Endometrial microvascular endothelial cells (primary cell): ENCODE data around the gene RPS19. TPM values are rescaled to one million over a fixed set of nuclear protein-coding genes. Genes with fewer than 3 reads are reported as not detected.
"Not testable (repeated sequence)": the region's sequence is repeated elsewhere in the genome, so short reads cannot be mapped to it uniquely, and the experiment has no call there.

Experiments used
- in situ Hi-C: cut with HindIII; loops from 2 replicates; pipeline ENCODE4 v1.10.0; 2017; ENCODE audit warnings: low sequenced_read_pairs, low pct_unique_long_range_greater_than_20kb; ENCODE audit errors: inconsistent ontology term
- total RNA-seq: library from RNA; depleted of rRNA; stranded (reverse); fragments of >200 nt; gene quantifications from one replicate; pipeline ENCODE4 v1.2.3, GENCODE V29; 2015; ENCODE audit errors: inconsistent ontology term

RPS19 gene
- total RNA-seq, 1 donor from 2014 or later: 1,714 TPM

DNA sequence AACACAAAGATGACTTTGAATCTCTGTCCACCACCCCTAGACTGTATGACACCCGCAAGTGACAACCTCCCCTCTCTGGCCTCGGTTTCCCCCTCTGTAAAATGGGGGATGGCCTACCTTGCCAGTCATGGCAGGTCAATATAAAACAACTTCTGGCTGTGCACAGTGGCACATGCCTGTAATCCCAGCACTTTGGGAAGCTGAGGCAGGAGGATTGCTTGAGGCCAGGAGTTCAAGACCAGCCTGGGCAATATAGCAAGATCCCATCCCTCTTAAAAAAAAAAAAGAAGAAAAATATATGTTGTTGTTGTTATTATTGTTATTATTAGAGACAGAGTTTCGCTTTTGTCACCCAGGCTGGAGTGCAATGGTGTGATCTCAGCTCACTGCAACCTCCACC is 15.9 kb downstream of the RPS19 start:
- in situ Hi-C loops: not testable (repeated sequence)

DNA sequence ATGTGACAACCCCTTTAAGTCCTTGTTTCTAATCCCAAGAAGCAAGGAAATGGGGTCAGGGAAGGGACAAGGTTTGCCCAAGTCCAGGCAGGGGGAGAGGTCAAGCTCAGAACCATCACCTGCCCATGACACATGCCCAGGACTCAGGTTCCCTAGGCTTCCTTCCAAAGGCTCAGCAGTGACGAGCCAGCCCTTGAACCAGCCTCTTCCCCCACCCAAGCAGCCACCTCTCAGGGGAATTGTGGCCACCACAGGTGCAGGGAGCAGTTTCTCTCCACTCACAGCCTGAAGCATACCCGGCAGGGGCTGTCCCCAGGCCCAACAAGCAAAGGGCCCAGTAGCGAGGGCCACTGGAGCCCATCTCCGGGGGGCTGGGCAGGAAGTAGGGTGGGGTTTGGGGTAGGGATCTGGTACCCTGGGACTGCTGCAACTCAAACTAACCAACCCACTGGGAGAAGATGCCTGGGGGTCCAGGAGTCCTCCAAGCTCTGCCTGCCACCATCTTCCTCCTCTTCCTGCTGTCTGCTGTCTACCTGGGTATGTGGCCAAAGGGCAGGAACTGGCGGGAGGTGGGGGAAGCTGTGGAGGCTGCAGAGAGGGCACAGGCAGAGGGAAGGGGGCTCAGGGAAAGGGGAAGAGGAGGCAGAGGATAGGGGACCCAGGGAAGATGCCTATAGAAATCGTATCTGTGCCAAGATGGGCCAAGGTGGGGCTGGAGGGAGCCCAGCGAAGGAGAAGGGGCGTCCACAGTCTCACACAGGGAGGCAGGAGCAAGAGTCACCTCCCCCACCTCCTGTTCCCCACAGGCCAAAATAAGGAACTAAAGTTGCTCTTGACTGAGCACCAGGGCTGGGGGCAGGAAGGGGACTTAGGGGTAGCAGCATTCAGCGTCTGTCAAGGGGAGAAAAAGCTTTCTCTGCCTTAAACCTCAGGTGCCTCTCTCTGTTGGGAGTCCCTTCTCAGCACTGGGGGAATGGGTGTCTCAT is 17.1 kb downstream of the RPS19 start, which contains the start of gene CD79A:
TSS of gene CD79A (plus strand) at position 433 of the 986 bp plus-strand sequence. CDS start at position 459, 26 bp downstream.
- in situ Hi-C loops: no loop called here

DNA sequence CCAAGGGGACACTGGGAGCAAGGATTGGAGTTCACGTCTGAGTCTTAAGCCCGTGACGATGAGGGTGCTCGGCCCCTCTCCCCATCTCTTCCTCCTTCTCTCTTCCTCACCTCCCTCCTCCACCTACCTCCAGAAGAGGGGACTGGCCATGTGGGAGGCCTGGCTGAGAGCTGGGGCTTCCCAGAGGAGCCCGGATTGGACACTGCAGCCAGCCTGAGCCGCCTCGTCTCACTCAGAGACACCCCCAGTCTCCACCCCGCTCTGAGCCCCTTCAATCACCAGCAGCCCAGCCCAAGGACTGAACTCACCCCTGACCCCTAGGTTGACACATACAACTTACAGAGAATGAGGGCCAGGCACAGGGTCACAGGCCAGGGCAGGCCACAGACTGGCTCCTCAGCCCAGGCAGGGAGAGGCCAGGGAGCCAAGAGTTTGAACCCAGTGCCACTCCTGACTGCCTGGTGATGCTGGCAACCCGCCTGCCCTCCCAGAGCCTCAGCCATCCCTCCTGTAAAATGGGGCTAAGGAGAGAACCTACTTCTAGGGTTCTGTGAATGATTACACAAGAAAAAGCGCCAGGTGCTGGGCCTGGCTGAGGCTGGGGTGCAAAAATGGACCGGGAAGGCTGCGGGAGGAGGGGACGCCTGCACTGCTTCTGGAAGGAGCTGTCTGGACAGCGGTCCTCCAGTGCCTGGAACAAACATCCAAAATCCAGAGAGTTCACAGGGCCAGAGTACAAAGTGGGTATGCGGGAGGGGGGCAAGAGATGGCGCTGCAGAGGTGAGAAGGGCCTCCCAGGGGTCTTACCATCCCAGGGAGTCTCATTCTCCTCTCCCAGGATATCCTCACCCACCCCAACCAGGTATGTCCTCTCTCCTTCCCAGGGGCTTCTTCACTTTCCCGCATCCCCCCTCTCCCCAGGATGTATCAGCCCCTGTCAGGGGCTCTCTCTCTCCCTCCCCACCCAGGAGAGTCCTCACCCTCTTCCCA is 18.2 kb downstream of the RPS19 start:
- in situ Hi-C loops: no loop called here

DNA sequence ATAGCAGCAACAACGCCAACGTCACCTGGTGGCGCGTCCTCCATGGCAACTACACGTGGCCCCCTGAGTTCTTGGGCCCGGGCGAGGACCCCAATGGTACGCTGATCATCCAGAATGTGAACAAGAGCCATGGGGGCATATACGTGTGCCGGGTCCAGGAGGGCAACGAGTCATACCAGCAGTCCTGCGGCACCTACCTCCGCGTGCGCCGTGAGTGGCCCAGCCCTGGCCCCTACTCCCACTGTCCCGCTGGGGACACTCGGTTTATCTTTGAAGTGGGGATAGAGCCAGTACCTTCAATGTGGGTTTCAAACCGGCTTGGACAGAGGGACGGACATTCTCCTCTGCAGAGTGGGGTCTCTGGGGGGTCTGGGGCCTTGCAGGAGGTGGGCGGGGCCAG is 19.0 kb downstream of the RPS19 start:
- in situ Hi-C loops: no loop called here

DNA sequence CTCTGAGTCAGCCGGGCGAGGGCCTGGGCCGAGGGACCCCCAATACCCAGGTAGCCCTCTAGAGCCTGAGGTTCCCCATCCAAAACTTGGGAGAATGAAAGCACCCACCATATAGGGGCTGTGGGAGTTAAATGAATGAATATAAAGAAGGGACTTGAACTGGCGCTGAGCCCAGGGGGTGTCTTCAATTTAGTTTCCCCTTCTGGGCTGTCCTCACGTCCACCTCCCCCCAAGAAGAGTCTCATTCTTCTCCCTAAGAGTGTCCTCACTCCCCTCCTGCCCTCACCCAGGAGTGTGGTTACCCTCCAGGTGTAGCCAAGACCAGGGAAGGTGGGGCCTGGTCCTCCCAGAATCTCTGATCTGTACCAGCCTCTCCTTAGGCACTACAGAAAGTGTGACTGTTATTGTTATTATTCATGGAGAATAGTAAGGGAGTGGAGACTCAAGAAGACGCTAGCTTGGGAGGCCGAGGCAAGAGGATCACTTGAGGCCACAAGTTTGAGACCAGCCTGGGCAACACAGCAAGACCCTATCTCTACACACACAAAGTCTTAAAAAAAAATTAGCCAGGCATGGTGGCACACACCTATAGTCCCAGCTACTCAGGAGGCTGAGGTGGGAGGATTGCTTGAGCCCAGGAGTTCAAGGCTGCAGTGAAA is 19.7 kb downstream of the RPS19 start:
- in situ Hi-C loops: no loop called here

DNA sequence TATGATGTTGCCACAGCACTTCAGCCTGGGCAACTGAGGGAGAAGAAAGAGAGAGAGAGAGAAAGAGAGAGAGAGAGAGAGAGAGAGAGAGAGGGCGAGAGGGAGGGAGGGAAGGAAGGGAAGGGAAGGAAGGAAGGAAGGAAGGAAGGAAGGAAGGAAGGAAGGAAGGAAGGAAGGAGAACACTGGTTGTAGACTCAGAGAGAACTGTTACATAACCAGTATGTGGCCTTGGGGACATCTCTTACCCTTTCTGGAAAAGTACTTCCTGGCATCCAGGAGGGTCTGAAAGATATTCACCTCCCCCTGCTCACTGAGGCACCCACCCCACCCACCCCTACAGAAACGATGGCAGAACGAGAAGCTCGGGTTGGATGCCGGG is 20.3 kb downstream of the RPS19 start:
- in situ Hi-C loops: no loop called here

DNA sequence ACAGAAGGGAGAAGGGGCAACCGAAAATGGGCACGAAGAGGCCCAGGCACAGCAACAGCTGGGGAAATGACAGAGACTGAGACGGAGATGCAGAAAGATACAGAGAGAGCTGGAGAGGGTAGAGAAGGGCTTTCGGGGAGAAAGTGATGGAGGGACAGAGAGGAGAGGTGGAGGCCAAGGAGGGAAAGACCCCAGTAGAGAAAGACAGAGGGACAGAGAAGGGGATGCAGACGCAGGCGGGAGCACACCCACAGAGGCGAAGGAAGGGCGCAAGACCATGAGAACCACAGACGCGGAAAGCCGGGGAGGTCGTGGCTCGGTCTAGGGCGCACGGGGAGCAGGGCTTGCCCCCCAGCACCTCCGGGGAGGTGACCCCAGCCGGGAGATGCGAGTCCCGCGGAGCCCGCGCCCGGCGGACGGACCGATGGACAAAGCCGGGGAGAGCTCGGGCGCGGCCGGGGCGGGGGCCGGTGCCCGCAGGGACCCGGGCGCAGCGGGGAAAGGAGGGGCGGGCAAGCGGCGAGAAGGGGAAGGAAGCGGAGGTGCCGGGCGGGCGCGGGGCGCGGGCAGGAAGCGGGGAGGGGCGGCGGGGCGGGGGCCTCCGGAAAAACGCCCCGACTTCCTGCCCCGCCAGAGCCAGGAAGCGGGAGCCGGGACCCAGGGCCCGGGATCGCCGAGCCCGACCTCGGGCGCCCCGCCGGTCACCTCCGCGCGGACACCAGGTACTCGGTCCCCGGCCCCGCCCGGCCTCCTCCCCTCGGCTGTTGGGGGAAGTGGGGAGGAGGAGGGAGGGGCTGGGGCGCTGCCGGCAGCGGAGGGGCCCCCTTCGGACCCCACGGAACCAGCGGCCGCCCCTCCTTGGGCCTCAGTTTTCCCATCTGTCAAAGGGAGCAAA is 22.8 kb downstream of the RPS19 start, which contains the start of gene ARHGEF1:
TSS of gene ARHGEF1 (plus strand) at position 617 of the 895 bp plus-strand sequence. CDS start 4,899 bp downstream, outside the sequence.
- in situ Hi-C loops: no loop called here

DNA sequence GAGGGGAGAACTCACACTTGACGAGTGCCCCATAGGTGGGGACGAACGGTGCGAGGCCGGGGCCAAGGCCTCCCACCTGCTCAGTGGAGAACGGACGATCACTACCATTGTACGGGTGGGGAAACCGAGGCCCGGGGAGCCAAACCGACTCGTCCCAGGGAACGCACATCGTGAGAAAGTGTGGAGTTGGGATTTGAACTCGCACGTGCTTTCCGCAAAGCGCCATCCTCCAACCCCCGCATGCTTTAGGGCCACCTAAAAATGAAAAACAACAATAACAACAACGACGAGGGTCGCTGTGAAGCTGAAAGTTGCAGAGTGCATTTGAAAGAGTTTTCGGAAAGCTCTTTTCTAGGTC is 23.4 kb downstream of the RPS19 start:
- in situ Hi-C loops: no loop called here

DNA sequence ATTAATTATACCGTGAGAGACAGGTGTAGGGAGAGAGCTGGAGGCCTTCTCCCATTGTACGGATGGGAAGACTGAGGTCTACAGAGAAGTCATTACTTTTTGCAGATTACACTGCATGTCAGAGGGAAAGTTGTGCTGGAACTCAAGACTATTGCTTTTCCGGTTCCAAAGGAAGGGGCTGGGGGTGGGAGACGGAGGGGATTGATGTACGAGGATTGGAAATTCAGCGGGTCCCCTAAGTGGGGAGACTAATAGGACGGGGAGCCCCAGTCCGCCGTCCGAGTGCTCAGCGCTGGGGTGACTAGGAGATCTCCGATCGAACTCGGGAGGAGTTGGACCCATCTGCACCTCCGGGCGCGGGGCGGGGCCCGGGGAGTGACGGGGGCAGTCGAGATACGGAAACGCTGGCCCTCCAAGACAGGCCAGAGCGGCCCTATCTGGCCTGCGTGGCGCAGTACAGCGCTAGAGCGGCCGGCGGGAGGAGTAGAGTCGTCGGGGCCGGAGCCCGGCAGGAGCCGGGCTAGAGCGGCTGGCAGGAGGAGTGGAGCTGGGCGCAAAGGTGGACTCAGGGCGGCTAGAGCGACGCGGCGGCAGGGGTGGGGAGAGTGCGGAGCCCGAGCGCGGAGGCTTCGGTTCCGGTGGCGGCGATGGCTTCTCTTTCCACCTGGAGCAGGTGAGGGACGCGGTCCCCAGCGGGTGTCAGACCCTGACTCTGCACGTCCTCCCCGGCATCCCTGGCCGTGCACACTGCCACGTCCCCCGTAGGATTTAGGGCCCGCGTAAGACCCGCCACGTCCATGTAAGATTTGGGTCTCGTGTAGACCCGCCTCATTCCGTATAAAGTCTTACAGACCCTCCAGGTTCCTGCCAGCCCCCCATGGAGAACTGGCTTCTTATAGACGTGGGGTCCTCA is 24.0 kb downstream of the RPS19 start:
- in situ Hi-C loops: no loop called here

DNA sequence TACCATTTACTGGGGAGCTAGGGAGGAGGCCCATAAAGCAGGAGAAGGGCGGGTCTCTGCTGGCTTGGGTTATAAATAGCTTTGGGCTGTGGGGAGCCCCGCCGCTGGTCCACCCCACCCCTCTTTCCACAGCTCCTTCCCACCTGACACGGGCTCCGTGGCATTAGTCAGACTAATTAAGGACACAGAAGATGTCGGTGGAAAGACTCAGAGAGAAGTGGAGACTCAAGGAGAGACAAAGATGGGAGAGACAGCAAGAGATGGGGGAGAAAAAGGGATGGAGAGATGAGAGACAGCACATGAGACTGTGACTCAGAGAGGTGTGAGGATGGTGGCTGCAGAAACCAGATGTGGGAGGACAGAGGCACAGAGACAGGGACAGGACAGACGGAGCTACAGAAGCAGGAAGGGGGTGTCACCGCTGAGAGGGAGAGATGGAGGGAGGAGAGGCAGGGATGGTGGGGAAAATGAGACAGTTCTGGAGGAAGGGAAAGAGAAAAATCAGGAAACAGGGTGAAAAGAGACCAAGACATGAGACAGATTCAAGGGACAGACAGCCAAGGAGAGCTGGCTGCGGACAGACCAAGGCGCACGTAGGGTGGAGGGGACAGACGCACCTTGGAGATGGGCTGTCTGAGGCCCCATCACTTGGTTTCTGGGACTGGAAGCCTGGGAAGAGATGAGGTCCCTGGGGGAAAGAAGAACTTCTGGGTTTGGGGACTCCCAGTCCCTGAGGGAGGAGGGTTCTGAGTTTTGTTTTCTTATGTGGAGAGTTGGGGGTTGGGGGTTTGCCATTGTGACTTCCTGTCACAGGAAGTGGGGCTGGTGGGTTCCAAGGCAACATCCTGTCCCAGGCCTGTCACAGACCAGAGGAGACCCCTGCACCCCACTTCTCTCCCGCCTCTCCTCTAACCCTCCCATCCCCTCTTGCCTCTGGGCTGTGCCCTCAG is 27.0 kb downstream of the RPS19 start:
- in situ Hi-C loops: no loop called here

DNA sequence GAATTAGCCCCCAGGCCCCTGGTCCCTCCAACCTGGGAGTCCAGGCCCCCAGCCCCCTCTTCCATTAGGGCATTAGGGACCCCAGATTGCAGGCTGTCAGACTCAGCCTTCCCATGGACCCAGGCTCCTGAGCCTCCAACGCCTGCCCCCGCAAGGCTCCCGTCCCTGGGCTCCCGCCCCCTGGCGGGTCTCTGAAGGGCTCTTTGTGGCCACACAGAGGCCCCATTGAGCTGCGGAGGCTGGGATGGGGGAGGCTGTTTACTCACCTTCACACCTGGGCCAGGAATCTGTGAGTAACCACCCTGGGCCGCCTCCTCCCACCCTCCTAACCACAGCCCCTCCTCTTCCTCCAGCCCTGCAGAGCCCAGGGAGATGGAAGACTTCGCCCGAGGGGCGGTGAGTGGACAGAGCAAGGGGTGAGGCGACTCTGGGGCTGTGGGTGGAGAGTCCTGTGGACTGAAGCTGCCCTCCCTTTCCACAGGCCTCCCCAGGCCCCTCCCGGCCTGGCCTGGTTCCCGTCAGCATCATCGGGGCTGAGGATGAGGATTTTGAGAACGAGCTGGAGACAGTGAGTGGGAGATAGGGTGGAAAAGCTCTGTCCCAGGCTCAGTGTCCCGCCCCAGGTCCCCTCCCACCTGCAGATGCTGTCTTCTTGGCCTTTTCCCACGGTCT is 27.8 kb downstream of the RPS19 start:
- in situ Hi-C loops: no loop called here

DNA sequence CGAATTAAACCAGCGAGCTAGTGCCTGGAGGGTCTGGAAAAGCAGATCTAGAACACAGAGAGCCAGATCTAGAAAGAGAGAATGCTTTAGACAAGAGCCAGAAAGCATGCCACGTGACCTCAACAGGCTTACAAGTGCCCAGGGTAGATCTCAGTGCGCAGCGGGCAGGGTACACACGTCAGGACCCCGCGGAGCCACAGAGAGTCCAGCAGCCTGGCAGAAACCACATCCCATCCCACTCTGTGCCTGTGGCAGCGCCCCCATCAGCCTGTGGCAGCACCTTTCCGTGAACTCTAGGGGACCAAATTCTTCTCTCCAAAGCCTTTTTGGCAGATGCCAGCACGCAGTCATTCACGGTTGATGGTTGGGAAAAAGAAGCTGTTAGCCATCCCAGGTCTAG is 28.9 kb downstream of the RPS19 start:
- in situ Hi-C loops: no loop called here

DNA sequence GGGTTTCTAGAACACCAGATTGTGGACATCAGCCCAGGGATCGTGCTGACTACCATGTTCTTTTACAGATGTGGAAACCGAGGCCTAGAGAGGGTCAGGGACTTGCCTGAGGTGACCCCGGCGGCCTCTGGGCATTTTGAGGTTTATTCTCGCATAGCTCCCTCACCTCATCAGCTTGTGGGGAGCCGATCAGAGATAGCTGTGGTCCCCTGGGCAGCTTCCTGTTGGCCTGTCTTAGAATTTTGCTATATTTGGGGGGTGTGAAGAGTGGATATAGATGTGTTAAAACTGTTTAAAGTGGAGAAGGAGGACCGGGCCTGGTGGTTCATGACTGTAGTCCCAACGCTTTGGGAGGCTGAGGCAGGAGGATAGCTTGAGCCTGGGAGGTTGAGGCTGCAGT is 29.8 kb downstream of the RPS19 start:
- in situ Hi-C loops: no loop called here

DNA sequence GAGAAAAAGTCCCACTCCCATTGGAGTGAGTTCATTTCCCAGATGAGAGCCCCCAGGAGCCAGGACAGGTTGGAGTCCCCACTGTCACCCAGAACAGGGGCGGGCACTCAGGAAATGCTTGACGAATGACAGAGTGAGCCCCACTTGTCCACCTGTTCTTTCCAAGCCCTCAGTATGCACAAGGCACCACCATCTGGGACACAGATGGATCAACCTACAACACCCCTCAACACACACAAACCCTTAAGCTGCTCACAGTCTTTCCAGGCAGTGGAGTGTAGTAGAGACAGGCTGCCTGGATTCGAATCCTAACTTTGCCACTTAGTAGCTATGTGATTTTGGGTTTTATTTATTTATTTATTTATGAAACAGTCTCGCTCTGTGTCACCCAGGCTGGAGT is 30.9 kb downstream of the RPS19 start:
- in situ Hi-C loops: no loop called here

DNA sequence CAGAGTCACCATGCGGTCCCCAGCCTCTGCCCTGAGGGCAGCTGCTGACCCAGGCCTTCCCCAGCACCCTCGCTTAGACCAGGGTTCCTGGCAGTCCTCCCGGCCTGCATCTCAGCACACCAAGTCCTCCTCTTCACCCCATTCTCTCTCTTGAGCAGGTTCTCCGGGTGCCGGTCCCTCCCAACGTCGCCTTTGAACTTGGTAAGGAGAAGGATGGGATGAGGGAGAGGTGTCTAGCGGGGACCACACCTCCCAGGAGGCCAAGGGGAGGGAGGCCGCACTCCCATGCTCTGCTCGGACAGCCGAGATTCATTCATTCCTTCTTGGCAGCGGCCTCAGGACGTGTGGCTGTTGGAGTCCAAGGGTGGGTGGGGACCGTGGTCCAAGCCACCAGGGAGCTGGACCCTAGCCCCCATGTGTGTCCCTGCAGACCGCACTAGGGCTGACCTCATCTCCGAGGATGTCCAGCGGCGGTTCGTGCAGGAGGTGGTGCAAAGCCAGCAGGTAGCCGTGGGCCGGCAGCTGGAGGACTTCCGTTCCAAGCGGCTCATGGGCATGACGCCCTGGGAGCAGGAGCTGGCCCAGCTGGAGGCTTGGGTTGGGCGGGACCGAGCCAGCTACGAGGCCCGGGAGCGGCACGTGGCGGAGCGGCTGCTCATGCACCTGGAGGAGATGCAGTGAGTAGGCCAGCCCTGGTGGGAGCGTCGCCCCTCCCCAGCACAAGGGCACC is 32.3 kb downstream of the RPS19 start:
- in situ Hi-C loops: no loop called here
